Body of pancreas (tissue), 4 donors: ENCODE results near the gene DCLRE1B. TPM values are rescaled to one million over a fixed set of nuclear protein-coding genes. Genes with fewer than 3 reads are reported as not detected.

Source experiments
- ATAC-seq: fragments of 150-250 bp; one replicate; pipeline ENCODE4 v1.9.1; 2016
- DNase-seq, 4 donors: peaks; one replicate each; pipeline ENCODE4 v3.0.0-alpha.2; 2019
- H3K27ac ChIP-seq, 4 donors: fragments of 200-600 bp; sonication (generic); 1 replicate in 3 of 4; 2 replicates in 1 of 4; pipeline versions ENCODE4 v1.5.1 to v1.6.1; 2016 to 2019; ENCODE audit warnings: mild to moderate bottlenecking in 1 of 4, mixed read lengths in 1 of 4, moderate library complexity in 1 of 4
- H3K27me3 ChIP-seq, 2 donors: fragments of 200-600 bp; sonication (generic); one replicate each; pipeline ENCODE4 v1.6.0; 2016; ENCODE audit warnings: mild to moderate bottlenecking in 1 of 2
- H3K36me3 ChIP-seq, 2 donors: fragments of 200-600 bp; sonication (generic); replicated peaks in 1 of 2; 2 replicates each; pipeline ENCODE4 v1.5.1; 2016; ENCODE audit warnings: low read depth in 2 of 2; ENCODE audit not compliant: insufficient read depth in 1 of 2
- H3K4me1 ChIP-seq: fragments of 200-600 bp; sonication (generic); one replicate; pipeline ENCODE4 v1.6.0; 2016
- H3K4me3 ChIP-seq, 2 donors: fragments of 200-600 bp; sonication (generic); 1 replicate in 1 of 2; 2 replicates in 1 of 2; pipeline ENCODE4 v1.5.1; 2016 to 2019
- H3K9me3 ChIP-seq, 3 donors: fragments of 200-600 bp; sonication (generic); 1 replicate in 2 of 3; 2 replicates in 1 of 3; pipeline ENCODE4 v1.5.1; 2016
- POLR2A ChIP-seq, 3 donors: fragments of 450-650 bp; IDR thresholded peaks; one replicate each; pipeline ENCODE4 v1.6.1; 2016; ENCODE audit warnings: antibody characterized with exemption in 3 of 3, mild to moderate bottlenecking in 2 of 3
- WGBS, 2 donors: methylation state at CpG; one replicate each; pipeline ENCODE4 v1.1.5; 2017; 5-methylcytosine and 5-hydroxymethylcytosine counted together
- intact Hi-C: fragments of 100-400 bp; cut with DNase I; formaldehyde crosslinking; loops from one replicate; pipeline ENCODE4 v1.15.1; 2023
- total RNA-seq, 2 donors: library from RNA; depleted of rRNA; stranded (reverse); fragments of >200 nt; gene quantifications; one replicate each; pipeline ENCODE4 v1.1.0, GENCODE V29; 2016
- TF ChIP-seq, protein P1 (sequence below), 7 experiments: fragments of 450-650 bp in 4 of 7; fragments of 200-600 bp in 3 of 7; sonication (generic) in 3 of 7; IDR thresholded peaks; one replicate each; pipeline ENCODE4 v1.5.1; 2016 to 2019; ENCODE audit warnings: antibody characterized with exemption in 7 of 7

DCLRE1B gene
- total RNA-seq, 2 donors from 2014 or later = 1.3 to 2.1 TPM

DNA sequence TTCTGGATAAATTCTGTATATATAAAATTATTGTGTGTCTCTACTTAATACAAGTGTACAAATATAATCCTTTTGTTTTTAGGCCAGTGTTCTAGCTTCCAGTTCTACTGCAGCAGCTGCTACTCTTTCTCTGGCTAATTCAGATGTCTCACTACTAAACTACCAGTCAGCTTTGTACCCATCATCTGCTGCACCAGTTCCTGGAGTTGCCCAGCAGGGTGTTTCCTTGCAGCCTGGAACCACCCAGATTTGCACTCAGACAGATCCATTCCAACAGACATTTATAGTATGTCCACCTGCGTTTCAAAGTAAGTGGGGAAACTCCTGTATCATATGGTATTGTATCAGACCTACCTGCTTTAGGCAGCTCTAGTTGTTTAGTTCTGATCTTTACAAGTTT, 52.9 kb downstream of the DCLRE1B start:
- 81 to 85% methylated on average over 1 of the region's 1 CpG for WGBS, 2 donors
- DNase-seq (no peak), ATAC-seq (no peak)
- Histone ChIP-seq H3K9me3 (no peaks in the 10 kb centered on the region), H3K4me1 (no peaks in the 10 kb centered on the region), H3K27ac (no peak overlapping the region), H3K4me3 (no peak overlapping the region), H3K36me3 (peaks cover 7 to 9% of the 10 kb centered on the region in 2 donors), H3K27me3 (no peaks in the 10 kb centered on the region)
- intact Hi-C loops = no loop called here
- TF ChIP-seq, protein P1, sequence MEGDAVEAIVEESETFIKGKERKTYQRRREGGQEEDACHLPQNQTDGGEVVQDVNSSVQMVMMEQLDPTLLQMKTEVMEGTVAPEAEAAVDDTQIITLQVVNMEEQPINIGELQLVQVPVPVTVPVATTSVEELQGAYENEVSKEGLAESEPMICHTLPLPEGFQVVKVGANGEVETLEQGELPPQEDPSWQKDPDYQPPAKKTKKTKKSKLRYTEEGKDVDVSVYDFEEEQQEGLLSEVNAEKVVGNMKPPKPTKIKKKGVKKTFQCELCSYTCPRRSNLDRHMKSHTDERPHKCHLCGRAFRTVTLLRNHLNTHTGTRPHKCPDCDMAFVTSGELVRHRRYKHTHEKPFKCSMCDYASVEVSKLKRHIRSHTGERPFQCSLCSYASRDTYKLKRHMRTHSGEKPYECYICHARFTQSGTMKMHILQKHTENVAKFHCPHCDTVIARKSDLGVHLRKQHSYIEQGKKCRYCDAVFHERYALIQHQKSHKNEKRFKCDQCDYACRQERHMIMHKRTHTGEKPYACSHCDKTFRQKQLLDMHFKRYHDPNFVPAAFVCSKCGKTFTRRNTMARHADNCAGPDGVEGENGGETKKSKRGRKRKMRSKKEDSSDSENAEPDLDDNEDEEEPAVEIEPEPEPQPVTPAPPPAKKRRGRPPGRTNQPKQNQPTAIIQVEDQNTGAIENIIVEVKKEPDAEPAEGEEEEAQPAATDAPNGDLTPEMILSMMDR (IDR thresholded peaks at IDR 0.05) = no peak
- TF ChIP-seq POLR2A (IDR thresholded peaks at IDR 0.05) = no peak

DNA sequence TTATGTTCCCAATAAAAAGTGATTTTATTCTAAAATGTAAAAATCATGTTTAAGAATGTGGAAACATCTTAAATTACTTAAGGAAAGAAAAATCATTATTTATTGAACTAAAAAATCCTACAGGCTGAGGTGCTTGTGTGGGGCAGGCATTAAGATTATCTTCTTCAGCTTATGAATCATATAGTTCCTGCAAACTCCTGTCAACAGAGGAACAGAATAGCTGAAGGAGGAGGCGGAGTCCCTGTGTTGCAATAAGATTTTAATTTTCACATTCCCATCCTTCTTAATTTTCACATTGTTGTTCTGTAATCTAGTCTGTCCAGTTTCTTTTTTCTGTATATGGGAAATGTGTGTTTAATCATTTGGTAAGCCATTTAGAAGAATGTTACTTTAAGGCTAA, 53.6 kb downstream of the DCLRE1B start:
- TF ChIP-seq, protein P1 (IDR thresholded peaks at IDR 0.05) = no peak
- no peak for TF ChIP-seq POLR2A (IDR thresholded peaks at IDR 0.05)

DNA sequence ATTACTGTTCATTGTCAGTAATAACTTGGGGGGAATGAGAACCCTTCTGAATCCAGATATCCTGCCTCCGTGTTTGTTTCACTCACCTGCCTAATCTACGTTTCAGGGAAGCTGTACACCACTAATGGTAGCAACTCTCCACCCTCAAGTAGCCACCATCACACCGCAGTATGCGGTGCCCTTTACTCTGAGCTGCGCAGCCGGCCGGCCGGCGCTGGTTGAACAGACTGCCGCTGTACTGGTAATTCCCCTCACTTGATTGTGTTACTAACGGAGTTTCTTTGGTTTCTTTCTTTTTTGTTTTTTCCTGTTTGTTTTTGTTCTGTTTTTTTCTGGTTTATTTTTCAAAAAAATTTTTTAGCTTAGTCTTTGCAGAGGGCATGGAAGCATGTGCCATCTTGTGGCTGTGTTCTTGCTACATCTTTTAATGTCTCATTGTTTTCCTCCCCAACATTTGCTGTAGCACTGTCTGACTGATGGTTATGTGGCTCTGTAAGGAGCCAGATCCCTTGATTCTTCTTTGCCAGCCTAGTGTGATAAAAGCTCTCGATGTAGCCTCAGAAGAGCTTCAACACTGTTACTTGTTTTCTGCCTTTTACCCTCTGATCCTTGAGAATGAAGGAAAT, 58.3 kb downstream of the DCLRE1B start:
- intact Hi-C loops = no loop called here
- Histone ChIP-seq H3K27me3 (no peaks in the 10 kb centered on the region), H3K4me3 (no peak overlapping the region), H3K36me3 (peaks cover 0 to 25% of the 10 kb centered on the region in 2 donors), H3K9me3 (no peaks in the 10 kb centered on the region), H3K27ac (no peak overlapping the region), H3K4me1 (no peaks in the 10 kb centered on the region)
- DNase-seq (no peak), ATAC-seq (no peak)
- TF ChIP-seq, protein P1 (IDR thresholded peaks at IDR 0.05) = no peak
- TF ChIP-seq POLR2A (IDR thresholded peaks at IDR 0.05) = no peak
- WGBS, 2 donors = 90 to 92% methylated on average over 12 of the region's 12 CpGs

More for the DNA sequence above, 53.6 kb downstream of the DCLRE1B start:
- DNase-seq = no peak
- intact Hi-C loops = no loop called here
- no peaks in the 10 kb centered on the region for H3K9me3 ChIP-seq
- no peak overlapping the region for H3K4me3 ChIP-seq
- no peaks in the 10 kb centered on the region for H3K4me1 ChIP-seq
- no peak for ATAC-seq
- 91 to 100% methylated on average over 1 of the region's 1 CpG for WGBS, 2 donors
- H3K36me3 ChIP-seq = peaks cover 7 to 11% of the 10 kb centered on the region in 2 donors
- H3K27me3 ChIP-seq = no peaks in the 10 kb centered on the region
- no peak overlapping the region for H3K27ac ChIP-seq

Other genes starting within 250 kb of the DCLRE1B start
- 10 to 100 TPM in 1 of 2 donors, 1 to 10 TPM in 1; 9.3 to 29.7 TPM for gene PHTF1, start 145.8 kb upstream of the DCLRE1B start, total RNA-seq
- 10 to 100 TPM; 14.2 to 17.4 TPM for gene RSBN1, start 92.8 kb upstream of the DCLRE1B start, total RNA-seq
- 1 to 10 TPM; 2.9 to 4.6 TPM for gene PTPN22, start 33.6 kb upstream of the DCLRE1B start, total RNA-seq
- 10 to 100 TPM; 13.5 to 28.0 TPM for gene BCL2L15, start 17.7 kb upstream of the DCLRE1B start, total RNA-seq
- gene AP4B1, start 527 bp upstream of the DCLRE1B start, total RNA-seq = 10 to 100 TPM; 21.3 to 33.0 TPM
- 10 to 100 TPM; 22.7 to 30.1 TPM for gene HIPK1, start 24.0 kb downstream of the DCLRE1B start, total RNA-seq
- 10 to 100 TPM in 1 of 2 donors, 1 to 10 TPM in 1; 9.9 to 30.7 TPM for gene OLFML3, start 74.1 kb downstream of the DCLRE1B start, total RNA-seq
- 1 to 10 TPM; 3.3 to 4.4 TPM for gene SYT6, start 248.5 kb downstream of the DCLRE1B start, total RNA-seq